K562 (cell line): ENCODE measurements around the gene NPFFR1. TPM values are rescaled to one million over a fixed set of nuclear protein-coding genes. Genes with fewer than 3 reads are reported as not detected.

ENCODE experiments used
- ATAC-seq: fragments of 200-7000 bp; cut with Tn5 transposase; 3 replicates; pipeline ENCODE4 v1.9.1; 2020; ENCODE audit warnings: moderate library complexity
- BruUV-seq: library from RNA; stranded (reverse); fragments of 400-500 nt; replicated peaks from 2 replicates; lab custom pipeline; 2021; lab: Mats Ljungman, UMichigan
- CTCF ChIA-PET: fragments of 300-600 bp; formaldehyde crosslinking; extraction: SDS; loops from one replicate; lab custom pipeline; 2021; ENCODE audit warnings: low intra/inter-chr PET ratio; lab: Yijun Ruan, JAX
- POLR2A ChIA-PET: fragments of 300-600, 350-650 bp; sonication (Branson Sonifier 250); formaldehyde crosslinking; extraction: SDS; loops from one replicate; lab custom pipeline; 2021; ENCODE audit warnings: antibody characterized with exemption, inconsistent platforms; lab: Yijun Ruan, JAX
- DNase-seq, 4 experiments: peaks; one replicate each; pipeline versions ENCODE4 v3.0.0 to v3.0.0-alpha.2; 2011 to 2018; ENCODE audit warnings: low spot score in 3 of 4, mixed read lengths in 3 of 4; ENCODE audit errors: extremely low read depth in 1 of 4
- FAIRE-seq: peaks from 2 replicates; lab custom pipeline; 2011; peaks lifted over from hg19 to GRCh38; lab: Jason Lieb, UNC
- H2AFZ ChIP-seq: 2 replicates; pipeline ENCODE4 v1.6.0; 2011; ENCODE audit warnings: low read depth, low read length, control low read depth, inconsistent platforms
- H3K27ac ChIP-seq: fragments of 200-600 bp; 3 replicates; pipeline ENCODE4 v1.8.0; 2011; ENCODE audit warnings: low read depth, mild to moderate bottlenecking, control low read depth, inconsistent platforms, low read length, moderate library complexity, mixed read lengths; ENCODE audit errors: extremely low read depth
- H3K27me3 ChIP-seq, 2 experiments: fragments of 300-600 bp in 1 of 2; 2 replicates in 1 of 2; 3 replicates in 1 of 2; pipeline versions ENCODE4 v1.6.0 to v1.8.0; 2011; ENCODE audit warnings: inconsistent platforms in 2 of 2, low read length in 2 of 2, mild to moderate bottlenecking in 1 of 2, mixed read lengths in 1 of 2, moderate library complexity in 1 of 2; ENCODE audit not compliant: control insufficient read depth in 2 of 2, insufficient read depth in 2 of 2
- H3K36me3 ChIP-seq: fragments of 300-600 bp; 3 replicates; pipeline ENCODE4 v1.8.0; 2011; ENCODE audit warnings: mild to moderate bottlenecking, low read length, inconsistent platforms; ENCODE audit not compliant: control insufficient read depth, insufficient read depth
- H3K4me1 ChIP-seq, 2 experiments: fragments of 200-600 bp in 1 of 2; replicated peaks in 1 of 2; 2 replicates in 1 of 2; 3 replicates in 1 of 2; pipeline versions ENCODE4 v1.5.1 to v1.8.0; 2011; ENCODE audit warnings: inconsistent platforms in 2 of 2, low read length in 2 of 2, mild to moderate bottlenecking in 1 of 2, mixed read lengths in 1 of 2, moderate library complexity in 1 of 2; ENCODE audit not compliant: control insufficient read depth in 2 of 2, insufficient read depth in 2 of 2
- H3K4me2 ChIP-seq: 2 replicates; pipeline ENCODE4 v1.6.1; 2011; ENCODE audit warnings: low read length, control low read depth, inconsistent platforms, mixed read lengths; ENCODE audit not compliant: insufficient read depth
- H3K4me3 ChIP-seq: fragments of 200-600 bp; sonication (generic), shearing (Covaris generic); 2 replicates; pipeline ENCODE4 v1.5.1; 2016; ENCODE audit warnings: control low read depth, inconsistent platforms
- H3K79me2 ChIP-seq: fragments of 200-600 bp; 3 replicates; pipeline ENCODE4 v1.8.0; 2011; ENCODE audit warnings: low read length, inconsistent platforms; ENCODE audit not compliant: control insufficient read depth, insufficient read depth
- H3K9ac ChIP-seq, 2 experiments: 2 replicates each; pipeline versions ENCODE4 v1.6.0 to v1.6.1; 2011; ENCODE audit warnings: low read depth in 2 of 2, low read length in 2 of 2, control low read depth in 1 of 2, inconsistent platforms in 1 of 2, mild to moderate bottlenecking in 1 of 2, mixed read lengths in 1 of 2; ENCODE audit not compliant: insufficient read depth in 1 of 2
- H3K9me1 ChIP-seq: one replicate; pipeline ENCODE4 v1.6.0; 2011; ENCODE audit warnings: inconsistent platforms, mild to moderate bottlenecking, low read length, moderate library complexity; ENCODE audit not compliant: control insufficient read depth, insufficient read depth
- H3K9me3 ChIP-seq: replicated peaks from 2 replicates; pipeline ENCODE4 v1.5.1; 2011; ENCODE audit warnings: low read depth, low read length, inconsistent platforms; ENCODE audit not compliant: control insufficient read depth, insufficient read depth
- H4K20me1 ChIP-seq: replicated peaks from 2 replicates; pipeline ENCODE4 v1.6.1; 2011; ENCODE audit warnings: low read length, inconsistent platforms, mixed read lengths; ENCODE audit not compliant: control insufficient read depth, insufficient read depth
- HDAC1 ChIP-seq, 2 experiments: fragments of 450-650 bp; IDR thresholded peaks; 2 replicates each; pipeline ENCODE4 v1.6.1; 2016 to 2017; ENCODE audit warnings: inconsistent platforms in 1 of 2, mild to moderate bottlenecking in 1 of 2, moderate library complexity in 1 of 2
- NR2C1 ChIP-seq, 2 experiments: fragments of 450-650 bp; IDR thresholded peaks; 2 replicates each; pipeline ENCODE4 v1.6.1; 2017; ENCODE audit warnings: mild to moderate bottlenecking in 2 of 2, antibody characterized with exemption in 1 of 2, inconsistent platforms in 1 of 2, missing compliant biosample characterization in 1 of 2, missing genetic modification characterization in 1 of 2
- NR2C2 ChIP-seq, 2 experiments: fragments of 200-800 bp in 1 of 2; sonication (Bioruptor generic) in 1 of 2; sonication (generic) in 1 of 2; formaldehyde crosslinking in 1 of 2; IDR thresholded peaks; 2 replicates each; pipeline versions ENCODE4 v1.6.1 to v1.8.0; 2016 to 2022; ENCODE audit warnings: mild to moderate bottlenecking in 1 of 2, missing compliant biosample characterization in 1 of 2, missing genetic modification characterization in 1 of 2, missing genetic modification reagents in 1 of 2
- RBM34 ChIP-seq: fragments of 200-400 bp; formaldehyde crosslinking; IDR thresholded peaks from 2 replicates; pipeline ENCODE4 v1.6.1; 2018; ENCODE audit warnings: low read length, borderline replicate concordance; ENCODE audit not compliant: insufficient read depth
- TBP ChIP-seq: optimal IDR thresholded peaks from 2 replicates; pipeline ENCODE3; 2011; ENCODE audit warnings: low read depth, low read length, improper control_type of control experiment
- ZBTB33 ChIP-seq: sonication (generic); formaldehyde crosslinking; IDR thresholded peaks from 2 replicates; pipeline ENCODE4 v1.8.1; 2023; ENCODE audit warnings: mild to moderate bottlenecking, missing genetic modification reagents
- ZBTB34 ChIP-seq: fragments of 250-450 bp; sonication (Bioruptor Pico); IDR thresholded peaks from 2 replicates; pipeline ENCODE4 v1.8.0; 2021; ENCODE audit warnings: mild to moderate bottlenecking, moderate library complexity
- WGBS: fragments of 100-300 bp; shearing (Covaris generic); methylation state at CpG from one replicate; pipeline ENCODE4 v1.1.6; 2016; ENCODE audit warnings: low coverage, mixed read lengths; ENCODE audit not compliant: insufficient coverage; ENCODE audit errors: missing lambda C conversion rate; 5-methylcytosine and 5-hydroxymethylcytosine counted together
- in situ Hi-C: fragments of 300-500 bp; cut with MboI; formaldehyde crosslinking; loops from 4 replicates; pipeline ENCODE4 v1.15.0; 2018; ENCODE audit warnings: inconsistent platforms, mixed read lengths
- intact Hi-C: fragments of 100-400 bp; cut with micrococcal nuclease; formaldehyde crosslinking; loops from 2 replicates; pipeline ENCODE4 v1.14.2; 2022
- polyA plus RNA-seq, 8 experiments: library from polyadenylated mRNA; depleted of rRNA in 4 of 8; stranded (reverse) in 5 of 8; unstranded in 3 of 8; fragments of >200 nt; fragmentation: Nextera tagmentation in 2 of 8; fragmentation: Illumina TruSeq in 1 of 8; extraction: Ambion mirVana in 2 of 8; extraction: Trizol in 1 of 8; gene quantifications; 2 replicates each; pipeline versions ENCODE4 v1.2.1 to v1.2.3, GENCODE V29; 2011 to 2014; ENCODE audit warnings: inconsistent platforms in 1 of 8, missing spikeins in 1 of 8
- total RNA-seq, 7 experiments: library from RNA; depleted of rRNA in 6 of 7; stranded (reverse); fragments of >200 nt in 6 of 7; fragmentation: Illumina TruSeq in 2 of 7; extraction: Trizol in 2 of 7; gene quantifications; 2 replicates each; pipeline versions ENCODE4 v1.2.1 to v1.2.3, GENCODE V29; 2011 to 2021; ENCODE audit warnings: low replicate concordance in 1 of 7

The NPFFR1 gene
- total and polyA plus RNA-seq, 9 of the 15 experiments (the other 6 are each of a cell fraction or from before 2014, with no cell fraction given), result under 0.01 TPM; not detected in 8

GRCh38 chr10:70297224-70297623, 13.4 kb upstream of the NPFFR1 start:
- Histone ChIP-seq H4K20me1 (no peaks in the 10 kb centered on the region), H3K4me2 (no peak overlapping the region), H3K27ac (no peak overlapping the region), H3K9me1 (no peaks in the 10 kb centered on the region), H3K4me3 (no peak overlapping the region), H3K79me2 (no peaks in the 10 kb centered on the region), H3K27me3 (peaks cover 4 to 6% of the 10 kb centered on the region in 2 experiments; a peak in 3 of 5 replicates), H3K9ac (no peak overlapping the region), H3K36me3 (no peaks in the 10 kb centered on the region), H3K9me3 (no peaks in the 10 kb centered on the region), H2AFZ (no peak overlapping the region), H3K4me1 (peaks cover 7 to 8% of the 10 kb centered on the region in 2 experiments; a peak in 4 of 5 replicates)
- BruUV-seq, result no TSS peak
- TF ChIP-seq NR2C1 (IDR thresholded peaks at IDR 0.05), result peak; percentile 78
- peak; percentile 82 for TF ChIP-seq NR2C1 (tag; IDR thresholded peaks at IDR 0.05)
- no peak for TF ChIP-seq ZBTB33
- peak; percentile 35; the same call in 1 of the 2 replicates for TF ChIP-seq NR2C2 (CRISPR knock-in tag; IDR thresholded peaks at IDR 0.05)
- TF ChIP-seq NR2C2 (tag; IDR thresholded peaks at IDR 0.05), result peak; percentile 54
- TF ChIP-seq RBM34, result no peak
- TF ChIP-seq ZBTB34, result no peak
- TF ChIP-seq HDAC1 (IDR thresholded peaks at IDR 0.05), result 0 out of 4 replicates have a peak, but pooled peaks of 1 of the 2 experiments have one; percentile 16
- TF ChIP-seq TBP, result peak; percentile 24
- intact Hi-C loops, result no loop called here
- CTCF ChIA-PET, result no interaction called here
- FAIRE-seq, result peak; percentile 56
- in situ Hi-C loops, result no loop called here
- POLR2A ChIA-PET, result interaction anchor here (0.6 to 1.3 kb wide), 3 partner anchors 66 to 1232 kb away, joined by 3 to 4 read pairs (median 3); no protein-coding TSS in a partner anchor
- WGBS, result 54% methylated on average over 5 of the region's 5 CpGs
- no peak for DNase-seq
- no peak for ATAC-seq
